GM19452 (cell line): ENCODE data around the gene TM9SF4.

Experiments
- ATAC-seq: cut with Tn5 transposase; IDR thresholded peaks from one replicate; pipeline ENCODE4 v1.9.1; 2021; ENCODE audit not compliant: unreplicated experiment

TM9SF4 gene

GRCh38 chr20:32205843-32206759 is 96.6 kb downstream of the TM9SF4 start:
- ATAC-seq: no peak

GRCh38 chr20:32206760-32207625 is 97.5 kb downstream of the TM9SF4 start:
- peak; percentile 4 for ATAC-seq

GRCh38 chr20:32207626-32208498 is 98.3 kb downstream of the TM9SF4 start, which contains the start of the genes PLAGL2 and POFUT1:
PLAGL2 (minus strand) TSS chr20:32207743; CDS start chr20:32202178, 5,565 bp downstream.
POFUT1 (plus strand) TSS chr20:32207880; CDS start chr20:32207942, 62 bp downstream.
- ATAC-seq: peak; percentile 89

GRCh38 chr20:32208499-32209154 is 99.1 kb downstream of the TM9SF4 start:
- no peak for ATAC-seq

GRCh38 chr20:32209850-32210605 is 100.5 kb downstream of the TM9SF4 start:
- ATAC-seq: no peak

- no peak for ATAC-seq
Measured at GRCh38 chr20:32213870-32214269, 104.4 kb downstream of the TM9SF4 start.

GRCh38 chr20:32215147-32215546 is 105.6 kb downstream of the TM9SF4 start:
- no peak for ATAC-seq

GRCh38 chr20:32215729-32216128 is 106.2 kb downstream of the TM9SF4 start:
- no peak for ATAC-seq

GRCh38 chr20:32216179-32217142 is 106.9 kb downstream of the TM9SF4 start:
- no peak for ATAC-seq
